Endothelial cell of umbilical vein (primary cell): ENCODE results near the gene KCNIP3. TPM values are rescaled to one million over a fixed set of nuclear protein-coding genes. Genes with fewer than 3 reads are reported as not detected.

Source experiments
- BruUV-seq: library from RNA; stranded (reverse); fragments of 400-500 nt; replicated peaks from 2 replicates; lab custom pipeline; 2021; lab: Mats Ljungman, UMichigan
- CTCF ChIA-PET: fragments of 300-600, 350-600 bp; sonication (Branson Sonifier 250); formaldehyde crosslinking; loops from one replicate; lab custom pipeline; 2021; ENCODE audit warnings: antibody characterized with exemption, inconsistent platforms; lab: Charles Lee
- POLR2A ChIA-PET: fragments of 300-600, 350-600 bp; sonication (Branson Sonifier 250); formaldehyde crosslinking; loops from one replicate; lab custom pipeline; 2021; ENCODE audit warnings: antibody characterized with exemption, inconsistent platforms; lab: Charles Lee
- DNase-seq: peaks from one replicate; pipeline ENCODE4 v3.0.0-alpha.2; 2011; ENCODE audit warnings: low read depth, low spot score
- FAIRE-seq: peaks from 2 replicates; lab custom pipeline; 2011; peaks lifted over from hg19 to GRCh38; lab: Jason Lieb, UNC
- H2AFZ ChIP-seq: 2 replicates; pipeline ENCODE4 v1.6.0; 2012; ENCODE audit warnings: low read depth, low read length, control low read depth, inconsistent platforms
- H3K27ac ChIP-seq: 2 replicates; pipeline ENCODE4 v1.5.1; 2011; ENCODE audit warnings: low read depth, mild to moderate bottlenecking, control low read depth, low read length, moderate library complexity; ENCODE audit not compliant: insufficient read depth
- H3K27me3 ChIP-seq, 2 experiments: 2 replicates each; pipeline versions ENCODE4 v1.6.0 to v1.6.1; 2011; ENCODE audit warnings: low read length in 2 of 2, mixed read lengths in 1 of 2; ENCODE audit not compliant: control insufficient read depth in 2 of 2, insufficient read depth in 2 of 2
- H3K36me3 ChIP-seq, 2 experiments: 2 replicates in 1 of 2; 3 replicates in 1 of 2; pipeline ENCODE4 v1.5.1; 2011; ENCODE audit warnings: low read length in 2 of 2, mild to moderate bottlenecking in 1 of 2, moderate library complexity in 1 of 2; ENCODE audit not compliant: control insufficient read depth in 2 of 2, insufficient read depth in 2 of 2; ENCODE audit errors: extremely low read depth in 1 of 2
- H3K4me1 ChIP-seq: 3 replicates; pipeline ENCODE4 v1.5.1; 2011; ENCODE audit warnings: mild to moderate bottlenecking, low read length; ENCODE audit not compliant: control insufficient read depth, insufficient read depth; ENCODE audit errors: extremely low read depth
- H3K4me2 ChIP-seq: 2 replicates; pipeline ENCODE4 v1.6.1; 2011; ENCODE audit warnings: low read length, control low read depth, mixed read lengths; ENCODE audit not compliant: insufficient read depth
- H3K4me3 ChIP-seq, 3 experiments: fragments of 200-600 bp in 1 of 3; sonication (generic), shearing (Covaris generic) in 1 of 3; replicated peaks in 1 of 3; 2 replicates each; pipeline ENCODE4 v1.5.1; 2011 to 2016; ENCODE audit warnings: control low read depth in 3 of 3, low read length in 3 of 3, mild to moderate bottlenecking in 2 of 3, inconsistent platforms in 1 of 3, low read depth in 1 of 3, moderate library complexity in 1 of 3; ENCODE audit not compliant: insufficient read depth in 1 of 3
- H3K79me2 ChIP-seq: 2 replicates; pipeline ENCODE4 v1.6.0; 2012; ENCODE audit warnings: low read length, inconsistent platforms; ENCODE audit not compliant: control insufficient read depth, insufficient read depth
- H3K9ac ChIP-seq: replicated peaks from 2 replicates; pipeline ENCODE3; 2011; ENCODE audit warnings: low read length, control low read depth; ENCODE audit not compliant: insufficient read depth; ENCODE audit errors: extremely low read depth
- H3K9me1 ChIP-seq: replicated peaks from 3 replicates; pipeline ENCODE4 v1.6.0; 2011; ENCODE audit warnings: mild to moderate bottlenecking, low read length; ENCODE audit not compliant: control insufficient read depth, insufficient read depth; ENCODE audit errors: extremely low read depth
- H3K9me3 ChIP-seq: replicated peaks from 2 replicates; pipeline ENCODE4 v1.5.1; 2012; ENCODE audit warnings: low read length, inconsistent platforms; ENCODE audit not compliant: control insufficient read depth, insufficient read depth
- H4K20me1 ChIP-seq: replicated peaks from 2 replicates; pipeline ENCODE3; 2011; ENCODE audit warnings: mild to moderate bottlenecking, low read length; ENCODE audit not compliant: control insufficient read depth, insufficient read depth; ENCODE audit errors: extremely low read depth
- EZH2 ChIP-seq: IDR thresholded peaks from 2 replicates; pipeline ENCODE4 v1.6.1; 2012; ENCODE audit warnings: borderline replicate concordance, low read depth, mild to moderate bottlenecking, moderate library complexity, low read length, inconsistent platforms; ENCODE audit not compliant: severe bottlenecking
- FOS ChIP-seq: IDR thresholded peaks from 2 replicates; pipeline ENCODE4 v1.6.1; 2011; ENCODE audit warnings: mild to moderate bottlenecking, low read length, moderate library complexity, borderline replicate concordance; ENCODE audit not compliant: insufficient read depth
- GATA2 ChIP-seq: IDR thresholded peaks from 2 replicates; pipeline ENCODE4 v1.7.0; 2011; ENCODE audit warnings: low read depth, mild to moderate bottlenecking, moderate library complexity, mixed read lengths, low read length; ENCODE audit not compliant: insufficient read length, insufficient read depth
- JUN ChIP-seq: IDR thresholded peaks from 2 replicates; pipeline ENCODE4 v1.6.1; 2011; ENCODE audit warnings: borderline replicate concordance, low read depth; ENCODE audit not compliant: insufficient read length, insufficient read depth
- MYC ChIP-seq: IDR thresholded peaks from one replicate; pipeline ENCODE4 v1.6.1; 2011; ENCODE audit warnings: mild to moderate bottlenecking, low read depth, low read length
- POLR2A ChIP-seq: IDR thresholded peaks from 2 replicates; pipeline ENCODE4 v1.6.1; 2012; ENCODE audit warnings: low read depth, mild to moderate bottlenecking, control low read depth, low read length
- POLR2AphosphoS5 ChIP-seq: IDR thresholded peaks from 2 replicates; pipeline ENCODE4 v1.6.1; 2012; ENCODE audit warnings: low read depth, mild to moderate bottlenecking, control low read depth, low read length, moderate library complexity; ENCODE audit not compliant: insufficient read depth
- dilution Hi-C: fragments of 300-500 bp; cut with MboI; formaldehyde crosslinking; loops from one replicate; pipeline ENCODE4 v1.15.0; 2019; ENCODE audit warnings: low sequenced_read_pairs; ENCODE audit not compliant: extremely low pct_ligation_motif_present
- intact Hi-C: fragments of 100-400 bp; cut with micrococcal nuclease; formaldehyde crosslinking; loops from one replicate; pipeline ENCODE4 v1.10.0; 2022
- polyA plus RNA-seq, 4 experiments: library from polyadenylated mRNA; depleted of rRNA in 3 of 4; stranded (reverse) in 3 of 4; unstranded in 1 of 4; fragments of >200 nt; gene quantifications; 2 replicates each; pipeline versions ENCODE4 v1.2.1 to v1.2.3, GENCODE V29; 2011 to 2012; ENCODE audit warnings: missing spikeins in 1 of 4
- total RNA-seq: library from RNA; stranded (reverse); gene quantifications from 2 replicates; pipeline ENCODE4 v1.2.3, GENCODE V29; 2021
- TF ChIP-seq, protein P1 (sequence below): IDR thresholded peaks from 2 replicates; pipeline ENCODE4 v1.6.1; 2011; ENCODE audit not compliant: insufficient read depth, insufficient read length
- TF ChIP-seq, protein P2 (sequence below), 2 donors: IDR thresholded peaks; 1 replicate in 1 of 2; 2 replicates in 1 of 2; pipeline ENCODE4 v1.5.1; 2011; ENCODE audit warnings: low read length in 2 of 2, mild to moderate bottlenecking in 2 of 2, moderate library complexity in 2 of 2, control low read depth in 1 of 2, inconsistent platforms in 1 of 2, low read depth in 1 of 2; ENCODE audit not compliant: insufficient read depth in 1 of 2; ENCODE audit errors: extremely low read depth in 1 of 2

The KCNIP3 gene
- total and polyA plus RNA-seq, 2 donors (not counting 3 experiments of a cell fraction or from before 2014, with no cell fraction given) = 0.12 to 0.62 TPM

DNA sequence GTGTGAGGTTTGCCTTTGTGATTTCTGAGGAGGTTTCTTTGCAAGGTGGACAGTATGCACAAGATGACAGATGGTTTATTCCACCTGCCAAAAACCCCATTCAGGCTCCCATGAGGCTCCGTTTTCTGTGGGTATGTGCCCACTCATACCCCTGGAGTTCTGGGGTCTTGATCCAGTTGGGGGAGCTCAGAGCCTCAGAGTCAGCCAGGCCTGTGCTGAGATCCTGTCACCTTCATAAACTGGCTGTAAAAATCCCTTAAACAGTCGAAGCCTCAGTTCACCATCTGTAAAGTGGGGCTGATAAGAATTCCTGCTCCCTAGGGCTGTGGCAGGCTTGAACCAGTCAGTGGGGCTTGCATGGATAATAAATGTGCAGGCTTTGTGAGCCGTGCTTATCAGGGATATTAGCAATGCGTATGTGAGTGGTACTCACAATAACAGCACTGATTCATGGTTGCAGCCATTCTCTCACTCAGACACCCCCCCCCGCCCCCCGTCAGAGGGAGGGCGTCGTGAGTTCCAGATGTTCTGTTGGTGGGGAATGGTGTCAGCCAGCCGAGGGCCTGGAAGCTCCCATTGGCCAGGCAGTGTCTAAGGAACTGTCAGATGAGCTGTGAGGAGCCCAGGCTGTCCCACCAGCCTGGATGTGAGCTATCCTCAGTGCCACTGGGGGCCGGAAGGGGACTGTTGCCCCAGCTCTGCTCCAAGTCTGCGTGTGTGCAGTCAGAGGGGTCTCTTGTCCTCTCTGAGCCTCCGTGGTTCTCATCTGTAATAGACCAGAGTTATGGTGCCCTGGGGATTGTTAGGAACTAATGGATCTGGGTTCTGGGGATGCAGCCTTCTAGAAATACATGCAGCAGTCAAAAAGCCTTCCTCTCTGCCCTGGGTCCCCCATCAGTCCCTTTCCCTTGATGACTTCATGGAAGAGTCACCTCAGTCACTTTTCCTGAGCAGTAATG lies 51.7 kb downstream of the KCNIP3 start:
- no peak overlapping the region for H3K4me2 ChIP-seq
- H3K27ac ChIP-seq = no peak overlapping the region
- intact Hi-C loops (loop anchor here (5.0 kb wide), 1 partner anchor 38 kb away; no protein-coding TSS in a partner anchor), dilution Hi-C loops (no loop called here)
- H3K4me3 ChIP-seq = no peak overlapping the region
- no peaks in the 10 kb centered on the region for H4K20me1 ChIP-seq
- DNase-seq (no peak), FAIRE-seq (no peak)
- BruUV-seq = no TSS peak
- TF ChIP-seq EZH2 (no peak), POLR2A (no peak), FOS (no peak)
- POLR2A ChIA-PET = no interaction called here
- peaks cover 8 to 19% of the 10 kb centered on the region in 2 experiments for H3K27me3 ChIP-seq
- H3K36me3 ChIP-seq = no peaks in the 10 kb centered on the region
- H3K4me1 ChIP-seq = peaks cover 7% of the 10 kb centered on the region
- no peaks in the 10 kb centered on the region for H3K79me2 ChIP-seq
- H2AFZ ChIP-seq = no peak overlapping the region
- H3K9me1 ChIP-seq = no peaks in the 10 kb centered on the region
- H3K9ac ChIP-seq = no peak overlapping the region
- no peaks in the 10 kb centered on the region for H3K9me3 ChIP-seq
- CTCF ChIA-PET = no interaction called here

DNA sequence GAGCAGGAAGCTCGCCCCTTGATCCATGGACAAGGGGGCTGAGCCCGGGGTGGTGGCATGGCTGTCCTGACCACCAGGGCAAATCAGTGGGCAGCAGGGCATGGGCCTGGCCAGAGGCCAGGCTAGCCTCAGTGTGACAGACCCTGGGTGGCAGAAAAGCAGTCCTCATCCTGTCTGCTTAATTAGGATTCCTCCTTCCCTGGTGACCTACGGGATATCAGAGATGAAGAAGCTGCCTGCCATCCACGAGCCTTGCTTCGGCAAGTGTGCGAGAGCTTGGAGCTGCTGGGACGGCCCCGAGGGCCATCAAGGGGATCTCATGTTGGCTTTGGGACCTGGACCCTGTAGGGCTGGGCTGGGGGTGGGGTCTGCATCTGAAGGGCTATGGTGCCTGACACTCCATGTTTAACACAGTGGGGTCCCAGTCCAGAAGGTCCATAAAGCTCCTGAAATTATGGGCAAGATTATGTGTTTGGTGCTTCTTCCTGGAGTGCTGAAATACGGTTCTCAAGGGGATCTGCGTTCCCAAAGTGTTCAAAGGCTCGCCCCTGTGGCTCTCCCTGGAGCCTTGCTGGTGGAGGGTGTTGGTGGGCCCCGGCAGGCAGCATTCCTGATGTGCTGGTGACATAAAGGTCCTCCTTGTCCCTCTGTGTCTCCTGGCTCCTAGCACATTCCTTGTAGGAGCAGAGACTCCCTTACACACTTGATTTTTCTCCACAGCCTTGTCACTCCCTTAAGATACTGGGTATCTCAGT lies 52.6 kb downstream of the KCNIP3 start:
- Histone ChIP-seq H2AFZ (no peak overlapping the region), H3K4me2 (no peak overlapping the region), H3K4me3 (no peak overlapping the region), H3K9ac (no peak overlapping the region), H3K27ac (no peak overlapping the region), H3K79me2 (no peaks in the 10 kb centered on the region), H3K36me3 (no peaks in the 10 kb centered on the region), H3K4me1 (peaks cover 7% of the 10 kb centered on the region), H4K20me1 (no peaks in the 10 kb centered on the region), H3K9me1 (no peaks in the 10 kb centered on the region), H3K9me3 (no peaks in the 10 kb centered on the region), H3K27me3 (peaks cover 7 to 16% of the 10 kb centered on the region in 2 experiments)
- intact Hi-C loops = loop anchor here (5.0 kb wide), 1 partner anchor 38 kb away; no protein-coding TSS in a partner anchor
- no peak for TF ChIP-seq POLR2A
- TF ChIP-seq POLR2AphosphoS5 = no peak
- no peak for TF ChIP-seq GATA2
- TF ChIP-seq, protein P1, sequence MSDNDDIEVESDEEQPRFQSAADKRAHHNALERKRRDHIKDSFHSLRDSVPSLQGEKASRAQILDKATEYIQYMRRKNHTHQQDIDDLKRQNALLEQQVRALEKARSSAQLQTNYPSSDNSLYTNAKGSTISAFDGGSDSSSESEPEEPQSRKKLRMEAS = no peak
- no peak for TF ChIP-seq FOS
- TF ChIP-seq MYC = no peak
- TF ChIP-seq, protein P2, sequence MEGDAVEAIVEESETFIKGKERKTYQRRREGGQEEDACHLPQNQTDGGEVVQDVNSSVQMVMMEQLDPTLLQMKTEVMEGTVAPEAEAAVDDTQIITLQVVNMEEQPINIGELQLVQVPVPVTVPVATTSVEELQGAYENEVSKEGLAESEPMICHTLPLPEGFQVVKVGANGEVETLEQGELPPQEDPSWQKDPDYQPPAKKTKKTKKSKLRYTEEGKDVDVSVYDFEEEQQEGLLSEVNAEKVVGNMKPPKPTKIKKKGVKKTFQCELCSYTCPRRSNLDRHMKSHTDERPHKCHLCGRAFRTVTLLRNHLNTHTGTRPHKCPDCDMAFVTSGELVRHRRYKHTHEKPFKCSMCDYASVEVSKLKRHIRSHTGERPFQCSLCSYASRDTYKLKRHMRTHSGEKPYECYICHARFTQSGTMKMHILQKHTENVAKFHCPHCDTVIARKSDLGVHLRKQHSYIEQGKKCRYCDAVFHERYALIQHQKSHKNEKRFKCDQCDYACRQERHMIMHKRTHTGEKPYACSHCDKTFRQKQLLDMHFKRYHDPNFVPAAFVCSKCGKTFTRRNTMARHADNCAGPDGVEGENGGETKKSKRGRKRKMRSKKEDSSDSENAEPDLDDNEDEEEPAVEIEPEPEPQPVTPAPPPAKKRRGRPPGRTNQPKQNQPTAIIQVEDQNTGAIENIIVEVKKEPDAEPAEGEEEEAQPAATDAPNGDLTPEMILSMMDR (IDR thresholded peaks at IDR 0.05; ENCODE audit: extremely low read depth in 1 of 2, insufficient read depth in 1 of 2, low read depth in 1 of 2, low read length in 2 of 2) = no peak
- no peak for TF ChIP-seq EZH2
- TF ChIP-seq JUN = no peak
- ChIA-PET POLR2A (no interaction called here), CTCF (no interaction called here)
- DNase-seq = no peak
- FAIRE-seq = no peak
- BruUV-seq = no TSS peak
- dilution Hi-C loops = no loop called here
